Ovary (tissue), 9 donors: Measurements from ENCODE around the gene TMEM266. TPM values are rescaled to one million over a fixed set of nuclear protein-coding genes. Genes with fewer than 3 reads are reported as not detected.

Experiments
- DNase-seq, 5 donors: peaks; one replicate each; pipeline ENCODE4 v3.0.0-alpha.2; 2019 to 2020
- H3K27ac ChIP-seq, 2 donors: fragments of 200-600 bp; one replicate each; pipeline versions ENCODE4 v1.5.1 to v1.8.0; 2019 to 2022
- H3K27me3 ChIP-seq: fragments of 200-600 bp; one replicate; pipeline ENCODE4 v1.8.0; 2022
- H3K36me3 ChIP-seq: fragments of 200-600 bp; sonication (generic); one replicate; pipeline ENCODE4 v1.5.1; 2019
- H3K4me1 ChIP-seq: one replicate; pipeline ENCODE4 v1.8.1; 2013; ENCODE audit warnings: mild to moderate bottlenecking, moderate library complexity; ENCODE audit not compliant: insufficient read depth
- H3K4me3 ChIP-seq: fragments of 200-600 bp; sonication (generic); one replicate; pipeline ENCODE4 v1.5.1; 2017
- H3K9me3 ChIP-seq, 2 donors: fragments of 200-600 bp in 1 of 2; sonication (generic) in 1 of 2; one replicate each; pipeline versions ENCODE4 v1.5.1 to v1.8.1; 2013 to 2019; ENCODE audit warnings: mild to moderate bottlenecking in 1 of 2, moderate library complexity in 1 of 2
- EP300 ChIP-seq: sonication (generic); formaldehyde crosslinking; IDR thresholded peaks from one replicate; pipeline ENCODE4 v1.6.1; 2017; ENCODE audit warnings: antibody characterized with exemption
- POLR2A ChIP-seq: fragments of 450-650 bp; IDR thresholded peaks from one replicate; pipeline ENCODE4 v1.6.1; 2017; ENCODE audit warnings: antibody characterized with exemption, mild to moderate bottlenecking, moderate library complexity
- WGBS, 3 donors: extraction: QIAGEN DNeasy Blood & Tissue Kit in 1 of 3; methylation state at CpG; one replicate each; pipeline versions ENCODE4 v1.1.5 to v1.1.7; 2013 to 2017; 5-methylcytosine and 5-hydroxymethylcytosine counted together
- intact Hi-C, 4 donors: fragments of 100-400 bp; cut with DNase I; formaldehyde crosslinking; loops; one replicate each; pipeline versions ENCODE4 v1.11.0 to v1.15.1; 2022 to 2023
- polyA plus RNA-seq, 2 donors: library from polyadenylated mRNA; stranded (reverse); fragments of 200-250 nt in 1 of 2; fragments of 350-450 nt in 1 of 2; fragmentation: Illumina TruSeq in 1 of 2; extraction: RNeasy Lipid Tissue Mini Kit (QIAGEN cat#74804) in 1 of 2; gene quantifications; one replicate each; pipeline ENCODE4 v1.2.3, GENCODE V29; 2013 to 2014
- total RNA-seq, 7 donors: library from RNA; depleted of rRNA in 2 of 7; stranded (reverse); fragments of >200 nt in 2 of 7; fragmentation: NEBNext Ultra II Directional in 3 of 7; extraction: Animal tissue kit (Norgen Biotek cat#: 25700) in 3 of 7; gene quantifications; one replicate each; pipeline versions ENCODE4 v1.1.0 to v1.2.4, GENCODE V29; 2016 to 2023
- TF ChIP-seq, protein P1 (sequence below), 3 donors: fragments of 450-650 bp in 2 of 3; fragments of 200-600 bp in 1 of 3; IDR thresholded peaks; one replicate each; pipeline versions ENCODE4 v1.5.1 to v1.8.0; 2016 to 2022; ENCODE audit warnings: antibody characterized with exemption in 3 of 3, mild to moderate bottlenecking in 1 of 3
- donor health status: DM: no; HTN: no; CAD: no; lungs with moderate emphysema.
- donor health status: DM: no; HTN: no; CAD: no.
- donor health status: Bipolar disorder and iron deficiency.
- donor health status: DM: yes; HTN: yes; CAD: no.
- donor health status: DM: no; HTN: no; CAD: no.
- donor health status: DM: yes; HTN: yes; CAD: no.

Gene TMEM266
- total and polyA plus RNA-seq, 9 donors = 0.11 to 0.13 TPM; not detected in 7

DNA sequence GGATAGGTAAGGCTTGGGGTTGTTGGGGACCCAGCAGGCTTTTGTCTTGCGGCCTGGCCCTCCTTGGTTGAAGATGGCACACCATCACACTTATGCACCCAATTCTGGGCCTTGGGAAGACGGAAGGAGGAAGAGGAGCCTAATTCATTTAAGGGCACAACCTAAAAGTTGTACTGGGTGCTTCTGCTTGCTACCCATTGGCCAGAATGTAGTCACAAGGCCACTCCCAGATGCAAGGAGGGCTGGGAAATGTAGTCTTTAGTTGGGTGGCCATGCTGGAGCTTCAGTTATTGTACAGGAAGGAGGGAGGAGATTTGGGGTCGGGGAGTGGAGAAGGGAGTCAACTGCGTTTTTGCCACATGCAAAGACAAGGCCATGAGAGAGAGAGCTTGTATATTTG lies 109.2 kb downstream of the TMEM266 start:
- H3K27ac ChIP-seq = no peak overlapping the region
- intact Hi-C loops = no loop called here
- WGBS, 3 donors = 81 to 88% (median 83%) methylated on average over 4 of the region's 4 CpGs
- H3K9me3 ChIP-seq = no peaks in the 10 kb centered on the region
- DNase-seq = no peak
- H3K27me3 ChIP-seq = no peaks in the 10 kb centered on the region
- H3K4me1 ChIP-seq = peaks cover 4% of the 10 kb centered on the region
- no peak overlapping the region for H3K4me3 ChIP-seq
- no peak for TF ChIP-seq POLR2A
- TF ChIP-seq EP300 = no peak
- TF ChIP-seq, protein P1, sequence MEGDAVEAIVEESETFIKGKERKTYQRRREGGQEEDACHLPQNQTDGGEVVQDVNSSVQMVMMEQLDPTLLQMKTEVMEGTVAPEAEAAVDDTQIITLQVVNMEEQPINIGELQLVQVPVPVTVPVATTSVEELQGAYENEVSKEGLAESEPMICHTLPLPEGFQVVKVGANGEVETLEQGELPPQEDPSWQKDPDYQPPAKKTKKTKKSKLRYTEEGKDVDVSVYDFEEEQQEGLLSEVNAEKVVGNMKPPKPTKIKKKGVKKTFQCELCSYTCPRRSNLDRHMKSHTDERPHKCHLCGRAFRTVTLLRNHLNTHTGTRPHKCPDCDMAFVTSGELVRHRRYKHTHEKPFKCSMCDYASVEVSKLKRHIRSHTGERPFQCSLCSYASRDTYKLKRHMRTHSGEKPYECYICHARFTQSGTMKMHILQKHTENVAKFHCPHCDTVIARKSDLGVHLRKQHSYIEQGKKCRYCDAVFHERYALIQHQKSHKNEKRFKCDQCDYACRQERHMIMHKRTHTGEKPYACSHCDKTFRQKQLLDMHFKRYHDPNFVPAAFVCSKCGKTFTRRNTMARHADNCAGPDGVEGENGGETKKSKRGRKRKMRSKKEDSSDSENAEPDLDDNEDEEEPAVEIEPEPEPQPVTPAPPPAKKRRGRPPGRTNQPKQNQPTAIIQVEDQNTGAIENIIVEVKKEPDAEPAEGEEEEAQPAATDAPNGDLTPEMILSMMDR (IDR thresholded peaks at IDR 0.05) = no peak
- no peaks in the 10 kb centered on the region for H3K36me3 ChIP-seq

DNA sequence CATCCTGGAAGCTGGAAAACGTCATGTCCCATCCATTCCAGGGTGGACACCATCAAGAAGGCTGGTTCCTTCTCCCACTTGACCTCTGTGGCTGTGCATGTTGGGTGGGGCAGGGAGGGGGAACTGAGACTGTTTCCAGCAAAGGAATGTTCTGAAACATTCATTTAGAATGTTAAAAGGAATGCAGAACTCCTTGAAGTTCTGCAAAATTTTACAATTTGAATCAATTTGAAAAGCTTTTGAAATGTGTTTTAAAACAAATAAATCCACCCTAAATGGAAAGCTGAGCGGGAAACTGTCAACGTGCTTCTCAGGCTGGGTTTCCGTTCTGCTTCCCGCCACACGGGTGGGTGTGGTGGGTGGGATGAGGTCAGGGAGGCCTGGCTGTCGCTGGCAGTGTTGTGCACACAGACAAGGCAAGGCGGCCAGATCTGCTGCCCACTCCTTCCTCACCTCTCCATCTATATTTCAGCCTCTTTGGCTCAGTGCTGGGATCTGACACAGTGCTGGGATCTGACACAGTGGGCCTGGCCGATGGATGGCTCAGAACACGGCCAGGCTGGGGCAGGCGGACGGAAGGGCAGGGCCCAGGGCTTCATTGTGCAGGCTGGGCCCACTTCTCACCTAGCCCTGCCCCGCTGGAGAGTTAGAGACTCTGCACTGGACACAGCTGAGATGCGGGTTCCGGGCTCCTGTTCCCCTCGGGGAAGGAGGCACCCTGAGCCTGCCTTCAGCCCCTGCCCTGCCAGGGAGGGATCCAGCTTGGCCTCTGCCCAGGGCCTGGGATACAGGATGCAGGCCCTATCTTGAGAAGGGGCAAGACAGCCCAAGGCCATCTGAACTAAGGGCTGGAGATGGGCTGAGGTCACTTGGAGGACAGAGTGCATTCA lies 110.4 kb downstream of the TMEM266 start:
- WGBS, 3 donors = 63 to 72% (median 67%) methylated on average over 16 of the region's 16 CpGs
- DNase-seq = no peak
- H3K27me3 ChIP-seq = no peaks in the 10 kb centered on the region
- H3K36me3 ChIP-seq = no peaks in the 10 kb centered on the region
- H3K27ac ChIP-seq = no peak overlapping the region
- intact Hi-C loops = no loop called here
- H3K4me1 ChIP-seq = peaks cover 1% of the 10 kb centered on the region
- no peak overlapping the region for H3K4me3 ChIP-seq
- no peaks in the 10 kb centered on the region for H3K9me3 ChIP-seq
- TF ChIP-seq, protein P1 (IDR thresholded peaks at IDR 0.05) = no peak
- TF ChIP-seq EP300 (no peak), POLR2A (no peak)

DNA sequence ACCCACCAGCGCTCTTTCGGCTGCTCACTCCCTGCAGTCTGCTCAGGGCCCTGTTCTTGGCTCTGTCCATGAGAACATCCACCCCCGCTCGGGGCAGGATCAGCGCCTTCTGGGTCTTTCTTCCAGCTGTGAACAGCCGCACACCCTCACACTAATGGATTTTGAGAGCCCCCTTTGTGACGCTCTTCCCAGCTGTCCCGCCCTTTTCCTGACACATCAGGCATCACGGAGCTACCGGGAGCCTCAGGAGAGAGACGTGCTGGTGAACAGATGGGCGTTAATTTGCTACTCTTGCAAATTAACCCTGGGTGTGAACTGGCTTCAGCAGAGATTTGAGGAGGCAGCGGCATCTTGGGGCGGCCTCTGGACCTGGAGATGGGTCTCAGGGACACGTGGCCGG lies 113.0 kb downstream of the TMEM266 start:
- TF ChIP-seq EP300 = no peak
- TF ChIP-seq, protein P1 (IDR thresholded peaks at IDR 0.05) = no peak
- no peak for TF ChIP-seq POLR2A
- Histone ChIP-seq H3K27me3 (no peaks in the 10 kb centered on the region), H3K27ac (no peak overlapping the region), H3K9me3 (no peaks in the 10 kb centered on the region), H3K4me1 (peaks cover 1% of the 10 kb centered on the region), H3K4me3 (no peak overlapping the region), H3K36me3 (no peaks in the 10 kb centered on the region)
- WGBS, 3 donors = 45 to 64% (median 50%) methylated on average over 16 of the region's 16 CpGs
- intact Hi-C loops = no loop called here
- no peak for DNase-seq

DNA sequence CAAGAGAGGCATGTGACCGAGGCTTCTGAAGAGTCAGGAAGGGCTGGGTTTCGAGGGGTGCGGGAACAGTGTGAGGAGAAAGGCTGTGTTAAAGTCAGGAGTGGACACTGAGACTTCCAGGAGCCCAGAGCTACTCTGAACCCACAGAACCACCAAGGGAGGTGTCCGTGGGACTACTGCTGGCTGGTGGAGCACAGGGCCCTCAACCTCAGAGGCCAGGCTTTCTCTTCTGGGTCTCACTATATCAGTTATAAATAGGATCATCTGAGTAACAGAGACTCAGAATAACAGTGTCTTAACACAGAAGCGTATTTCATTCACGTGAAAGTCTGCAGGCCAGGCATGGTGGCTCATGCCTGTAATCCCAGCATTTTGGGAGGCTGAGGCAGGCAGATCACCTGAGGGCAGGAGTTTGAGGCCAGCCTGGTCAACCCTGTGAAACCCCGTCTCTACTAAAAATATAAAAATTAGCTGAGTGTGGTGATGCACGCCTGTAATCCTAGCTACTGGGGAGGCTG lies 113.6 kb downstream of the TMEM266 start:
- TF ChIP-seq, protein P1 (IDR thresholded peaks at IDR 0.05) = no peak
- TF ChIP-seq EP300 (no peak), POLR2A (no peak)
- Histone ChIP-seq H3K4me1 (peaks cover 1% of the 10 kb centered on the region), H3K36me3 (no peaks in the 10 kb centered on the region), H3K27ac (no peak overlapping the region), H3K4me3 (no peak overlapping the region), H3K9me3 (no peaks in the 10 kb centered on the region), H3K27me3 (no peaks in the 10 kb centered on the region)
- intact Hi-C loops = no loop called here
- no peak for DNase-seq
- WGBS, 3 donors = 84 to 93% (median 90%) methylated on average over 8 of the region's 8 CpGs
